ENCODE results near the gene GATA6.
"Not testable (repeated sequence)": the region's sequence is repeated elsewhere in the genome, so short reads cannot be mapped to it uniquely, and the experiment has no call there.

Gene GATA6

GRCh38 chr18:22204996-22205395, 35.6 kb downstream of the GATA6 start:
- Histone ChIP-seq H2AFZ (ENCODE audit: low read length, unreplicated experiment) (no peak overlapping the region), H3K4me1 (ENCODE audit: control insufficient read depth, insufficient read depth, low read length, unreplicated experiment) (peaks cover under 1% of the 10 kb centered on the region), H3K4me3 (ENCODE audit: low read depth, low read length) (no peak overlapping the region), H3K27ac (ENCODE audit: low read depth, low read length) (no peak overlapping the region), H3K36me3 (ENCODE audit: insufficient read depth, low read length) (0 out of 2 replicates have a peak, but pooled peaks cover 6% of the 10 kb centered on the region), H3K27me3 (ENCODE audit: insufficient read depth, low read length) (no peaks in the 10 kb centered on the region), H3K79me2 (ENCODE audit: control insufficient read depth, insufficient read depth, low read length, unreplicated experiment) (no peaks in the 10 kb centered on the region)

GRCh38 chr18:22207021-22207758, 37.8 kb downstream of the GATA6 start:
- no peak overlapping the region for H3K4me3 ChIP-seq (ENCODE audit: low read depth, low read length)

GRCh38 chr18:22210311-22210754, 40.9 kb downstream of the GATA6 start:
- H3K4me1 ChIP-seq (ENCODE audit: control insufficient read depth, insufficient read depth, low read length, unreplicated experiment) = peaks cover 14% of the 10 kb centered on the region
- no peaks in the 10 kb centered on the region for H3K36me3 ChIP-seq (ENCODE audit: insufficient read depth, low read length)
- no peak overlapping the region for H3K4me3 ChIP-seq (ENCODE audit: low read depth, low read length)
- H3K27me3 ChIP-seq (ENCODE audit: insufficient read depth, low read length) = no peaks in the 10 kb centered on the region
- no peak overlapping the region for H2AFZ ChIP-seq (ENCODE audit: low read length, unreplicated experiment)
- no peaks in the 10 kb centered on the region for H3K79me2 ChIP-seq (ENCODE audit: control insufficient read depth, insufficient read depth, low read length, unreplicated experiment)
- no peak overlapping the region for H3K27ac ChIP-seq (ENCODE audit: low read depth, low read length)

More at GRCh38 chr18:22207021-22207758, 37.8 kb downstream of the GATA6 start:
- Histone ChIP-seq H2AFZ (ENCODE audit: low read length, unreplicated experiment) (no peak overlapping the region), H3K27me3 (ENCODE audit: insufficient read depth, low read length) (no peaks in the 10 kb centered on the region), H3K36me3 (ENCODE audit: insufficient read depth, low read length) (no peaks in the 10 kb centered on the region), H3K79me2 (ENCODE audit: control insufficient read depth, insufficient read depth, low read length, unreplicated experiment) (no peaks in the 10 kb centered on the region), H3K4me1 (ENCODE audit: control insufficient read depth, insufficient read depth, low read length, unreplicated experiment) (peaks cover 6% of the 10 kb centered on the region), H3K27ac (ENCODE audit: low read depth, low read length) (no peak overlapping the region)

DNA sequence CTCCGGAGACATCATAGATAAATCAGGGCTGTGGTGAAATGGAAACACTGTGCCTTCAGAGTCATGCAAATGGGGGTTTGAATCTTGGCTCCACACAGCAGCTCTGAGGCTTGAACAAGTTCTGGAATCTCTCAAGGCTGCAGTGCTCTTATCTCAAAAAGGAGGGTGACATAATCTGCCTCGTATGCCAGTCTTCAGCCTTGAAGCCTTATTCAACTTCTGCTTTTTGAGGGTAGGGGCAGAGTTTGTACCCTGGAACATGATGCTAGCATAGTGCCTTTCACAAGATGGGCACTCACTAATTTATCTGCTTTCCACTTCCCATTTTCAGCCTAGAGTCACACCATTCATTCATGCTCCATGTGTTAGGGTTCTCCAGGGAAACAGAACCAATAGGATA, 42.3 kb downstream of the GATA6 start:
- H3K4me1 ChIP-seq (ENCODE audit: control insufficient read depth, insufficient read depth, low read length, unreplicated experiment) = peaks cover 14% of the 10 kb centered on the region
- H3K79me2 ChIP-seq (ENCODE audit: control insufficient read depth, insufficient read depth, low read length, unreplicated experiment) = no peaks in the 10 kb centered on the region
- no peak overlapping the region for H2AFZ ChIP-seq (ENCODE audit: low read length, unreplicated experiment)
- no peak overlapping the region for H3K27ac ChIP-seq (ENCODE audit: low read depth, low read length)
- H3K36me3 ChIP-seq (ENCODE audit: insufficient read depth, low read length) = no peaks in the 10 kb centered on the region
- H3K4me3 ChIP-seq (ENCODE audit: low read depth, low read length) = no peak overlapping the region
- H3K27me3 ChIP-seq (ENCODE audit: insufficient read depth, low read length) = no peaks in the 10 kb centered on the region

DNA sequence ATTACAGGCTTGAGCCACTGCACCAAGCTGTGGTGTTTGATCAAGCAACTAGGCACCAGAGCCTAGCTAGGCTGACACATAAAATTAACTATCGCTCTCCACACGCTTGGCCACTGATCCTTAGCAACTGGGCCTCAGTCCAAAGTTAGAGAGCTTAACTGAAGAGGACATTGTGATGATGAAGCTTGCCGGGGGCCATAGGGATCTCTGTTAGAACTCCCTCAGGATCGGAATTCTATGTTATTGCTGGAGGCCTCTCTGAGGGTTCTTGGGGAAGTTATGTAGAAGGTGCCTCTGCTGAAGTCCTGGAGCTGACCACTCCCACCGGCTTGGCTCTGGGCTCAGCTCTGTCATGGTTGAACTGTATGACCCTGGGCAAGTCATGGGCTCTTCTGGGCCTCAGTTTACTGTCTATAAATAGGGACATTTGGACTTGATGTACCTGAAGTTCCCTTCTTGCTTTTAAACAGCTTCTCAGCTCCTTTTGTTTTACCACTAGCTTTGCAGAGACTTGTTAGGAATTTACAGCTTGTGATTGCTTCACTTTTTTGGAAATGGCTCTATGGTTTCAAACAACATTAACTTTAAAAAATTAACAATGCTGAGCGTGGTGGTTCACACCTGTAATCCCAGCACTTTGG, 44.1 kb downstream of the GATA6 start:
- H3K27ac ChIP-seq (ENCODE audit: low read depth, low read length) = no peak overlapping the region
- H2AFZ ChIP-seq (ENCODE audit: low read length, unreplicated experiment) = no peak overlapping the region
- H3K4me3 ChIP-seq (ENCODE audit: low read depth, low read length) = no peak overlapping the region
- H3K36me3 ChIP-seq (ENCODE audit: insufficient read depth, low read length) = no peaks in the 10 kb centered on the region
- no peaks in the 10 kb centered on the region for H3K79me2 ChIP-seq (ENCODE audit: control insufficient read depth, insufficient read depth, low read length, unreplicated experiment)
- H3K4me1 ChIP-seq (ENCODE audit: control insufficient read depth, insufficient read depth, low read length, unreplicated experiment) = peaks cover 14% of the 10 kb centered on the region
- H3K27me3 ChIP-seq (ENCODE audit: insufficient read depth, low read length) = no peaks in the 10 kb centered on the region

DNA sequence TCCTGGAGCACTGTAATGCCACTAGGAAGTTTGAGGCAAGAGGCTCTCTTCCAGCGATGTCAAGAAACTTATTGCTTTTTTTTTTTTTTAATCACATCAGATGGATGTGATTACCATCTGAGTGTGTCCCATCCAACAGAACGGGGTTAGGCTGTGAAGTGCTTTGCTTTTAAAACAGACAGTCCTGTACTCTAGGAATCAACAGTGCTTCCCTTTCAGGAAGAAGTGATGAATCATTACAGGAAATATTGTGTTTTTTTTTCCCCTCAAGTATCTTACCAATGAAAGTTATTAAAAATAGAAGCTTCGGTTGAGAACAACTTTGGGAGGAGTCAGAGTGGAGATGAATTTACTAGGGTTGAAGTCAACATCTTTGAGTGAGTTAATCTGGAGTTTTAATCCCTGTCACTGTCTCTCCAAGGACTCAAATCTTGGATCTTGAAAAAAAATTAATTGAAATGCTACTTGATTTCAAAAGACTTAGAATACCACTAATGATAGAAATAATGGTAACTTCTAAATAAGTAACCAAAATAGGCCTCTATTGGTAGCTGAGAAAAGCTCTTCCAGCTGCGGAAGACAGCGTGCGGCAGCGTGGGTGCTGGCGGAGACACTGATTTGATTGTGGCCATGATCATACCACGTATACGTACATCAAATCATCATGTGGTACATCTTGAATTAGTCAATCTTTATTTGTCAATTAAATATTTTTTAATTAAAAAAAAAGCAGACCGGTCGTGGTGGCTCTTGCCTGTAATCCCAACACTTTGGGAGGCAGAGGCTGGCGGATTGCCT, 45.5 kb downstream of the GATA6 start:
- Histone ChIP-seq H3K79me2 (ENCODE audit: control insufficient read depth, insufficient read depth, low read length, unreplicated experiment) (no peaks in the 10 kb centered on the region), H3K36me3 (ENCODE audit: insufficient read depth, low read length) (no peaks in the 10 kb centered on the region), H3K4me3 (ENCODE audit: low read depth, low read length) (no peak overlapping the region), H2AFZ (ENCODE audit: low read length, unreplicated experiment) (peak overlapping the region; percentile 39), H3K4me1 (ENCODE audit: control insufficient read depth, insufficient read depth, low read length, unreplicated experiment) (peaks cover 14% of the 10 kb centered on the region), H3K27me3 (ENCODE audit: insufficient read depth, low read length) (no peaks in the 10 kb centered on the region), H3K27ac (ENCODE audit: low read depth, low read length) (peak overlapping the region; percentile 61)

- H3K36me3 ChIP-seq (ENCODE audit: insufficient read depth, low read length) = no peaks in the 10 kb centered on the region
- H3K4me3 ChIP-seq (ENCODE audit: low read depth, low read length) = no peak overlapping the region
- H3K27ac ChIP-seq (ENCODE audit: low read depth, low read length) = no peak overlapping the region
- no peaks in the 10 kb centered on the region for H3K79me2 ChIP-seq (ENCODE audit: control insufficient read depth, insufficient read depth, low read length, unreplicated experiment)
- no peak overlapping the region for H2AFZ ChIP-seq (ENCODE audit: low read length, unreplicated experiment)
- no peaks in the 10 kb centered on the region for H3K27me3 ChIP-seq (ENCODE audit: insufficient read depth, low read length)
- peaks cover 14% of the 10 kb centered on the region for H3K4me1 ChIP-seq (ENCODE audit: control insufficient read depth, insufficient read depth, low read length, unreplicated experiment)
Observed at GRCh38 chr18:22218835-22219234, 49.4 kb downstream of the GATA6 start.

- Histone ChIP-seq H3K4me1 (ENCODE audit: control insufficient read depth, insufficient read depth, low read length, unreplicated experiment) (peaks cover 15% of the 10 kb centered on the region), H3K4me3 (ENCODE audit: low read depth, low read length) (no peak overlapping the region), H3K27ac (ENCODE audit: low read depth, low read length) (no peak overlapping the region), H3K36me3 (ENCODE audit: insufficient read depth, low read length) (no peaks in the 10 kb centered on the region), H2AFZ (ENCODE audit: low read length, unreplicated experiment) (no peak overlapping the region), H3K27me3 (ENCODE audit: insufficient read depth, low read length) (no peaks in the 10 kb centered on the region), H3K79me2 (ENCODE audit: control insufficient read depth, insufficient read depth, low read length, unreplicated experiment) (no peaks in the 10 kb centered on the region)
Observed at GRCh38 chr18:22219568-22220355, 50.4 kb downstream of the GATA6 start.

DNA sequence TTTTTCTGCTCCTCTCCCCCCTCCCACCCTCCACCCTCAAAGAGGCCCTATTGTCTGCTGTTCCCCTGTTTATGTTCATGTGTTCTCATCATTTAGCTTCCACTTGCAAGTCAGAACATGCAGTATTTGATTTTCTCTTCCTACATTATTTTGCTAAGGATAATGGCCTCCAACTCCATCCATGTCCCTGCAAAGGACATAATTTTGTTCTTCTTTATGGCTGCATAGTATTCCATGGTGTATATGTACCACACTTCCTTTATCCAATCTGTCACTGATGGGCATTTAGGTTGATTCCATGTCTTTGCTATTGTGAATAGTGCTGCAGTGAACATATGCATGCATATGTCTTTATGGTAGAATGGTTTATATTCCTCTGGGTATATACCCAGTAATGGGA, 51.2 kb downstream of the GATA6 start:
- H3K27ac ChIP-seq (ENCODE audit: low read depth, low read length); H3K27me3 ChIP-seq (ENCODE audit: insufficient read depth, low read length); H3K4me3 ChIP-seq (ENCODE audit: low read depth, low read length); H2AFZ ChIP-seq (ENCODE audit: low read length, unreplicated experiment); H3K79me2 ChIP-seq (ENCODE audit: control insufficient read depth, insufficient read depth, low read length, unreplicated experiment); H3K36me3 ChIP-seq (ENCODE audit: insufficient read depth, low read length): not testable (repeated sequence)
- peaks cover 12% of the 10 kb centered on the region for H3K4me1 ChIP-seq (ENCODE audit: control insufficient read depth, insufficient read depth, low read length, unreplicated experiment)

DNA sequence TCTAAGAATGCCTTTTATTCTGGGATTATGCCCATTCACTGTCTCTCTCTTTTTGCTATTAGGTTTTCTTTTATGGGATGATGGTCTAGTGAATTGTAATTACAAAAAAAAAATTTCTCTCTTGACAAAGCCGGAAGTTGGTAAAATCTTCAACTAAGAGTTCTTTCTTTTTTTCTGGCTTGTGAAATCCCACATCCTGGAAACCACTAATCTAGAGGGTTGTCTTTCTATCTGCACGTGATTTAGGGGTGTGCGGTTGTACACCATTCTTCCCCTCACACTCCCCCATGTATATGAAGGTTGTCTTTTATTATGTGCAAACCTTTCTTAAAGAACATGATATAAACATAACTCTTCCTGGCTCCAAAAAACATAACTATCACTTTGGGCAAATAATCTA, 52.0 kb downstream of the GATA6 start:
- no peak overlapping the region for H3K4me3 ChIP-seq (ENCODE audit: low read depth, low read length)
- no peak overlapping the region for H3K27ac ChIP-seq (ENCODE audit: low read depth, low read length)
- H3K4me1 ChIP-seq (ENCODE audit: control insufficient read depth, insufficient read depth, low read length, unreplicated experiment) = peaks cover 12% of the 10 kb centered on the region
- H3K27me3 ChIP-seq (ENCODE audit: insufficient read depth, low read length) = no peaks in the 10 kb centered on the region
- H2AFZ ChIP-seq (ENCODE audit: low read length, unreplicated experiment) = no peak overlapping the region
- H3K79me2 ChIP-seq (ENCODE audit: control insufficient read depth, insufficient read depth, low read length, unreplicated experiment) = no peaks in the 10 kb centered on the region
- H3K36me3 ChIP-seq (ENCODE audit: insufficient read depth, low read length) = no peaks in the 10 kb centered on the region
